ENCODE measurements around the gene GSTA2.

GSTA2 gene

DNA sequence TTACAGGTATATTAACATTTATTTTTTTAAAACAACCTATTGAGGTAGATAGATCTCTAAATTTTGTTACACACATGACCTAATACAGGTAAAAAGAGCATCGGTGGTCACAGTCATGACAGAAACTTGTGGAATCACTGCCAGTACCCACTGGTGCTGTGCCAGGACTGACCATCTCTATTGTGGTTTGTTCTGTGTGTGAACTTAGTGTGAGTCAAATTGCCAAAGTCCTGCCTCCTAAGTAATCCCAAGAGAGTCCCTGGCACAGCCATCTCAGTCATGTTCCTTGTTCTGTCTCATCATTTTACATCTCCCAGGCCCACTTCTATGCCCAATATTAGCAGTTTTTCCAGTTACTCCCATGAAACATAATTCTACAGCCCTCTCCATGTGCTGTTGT, 21.4 kb downstream of the GSTA2 start (continued):
- TF ChIP-seq, protein P1, sequence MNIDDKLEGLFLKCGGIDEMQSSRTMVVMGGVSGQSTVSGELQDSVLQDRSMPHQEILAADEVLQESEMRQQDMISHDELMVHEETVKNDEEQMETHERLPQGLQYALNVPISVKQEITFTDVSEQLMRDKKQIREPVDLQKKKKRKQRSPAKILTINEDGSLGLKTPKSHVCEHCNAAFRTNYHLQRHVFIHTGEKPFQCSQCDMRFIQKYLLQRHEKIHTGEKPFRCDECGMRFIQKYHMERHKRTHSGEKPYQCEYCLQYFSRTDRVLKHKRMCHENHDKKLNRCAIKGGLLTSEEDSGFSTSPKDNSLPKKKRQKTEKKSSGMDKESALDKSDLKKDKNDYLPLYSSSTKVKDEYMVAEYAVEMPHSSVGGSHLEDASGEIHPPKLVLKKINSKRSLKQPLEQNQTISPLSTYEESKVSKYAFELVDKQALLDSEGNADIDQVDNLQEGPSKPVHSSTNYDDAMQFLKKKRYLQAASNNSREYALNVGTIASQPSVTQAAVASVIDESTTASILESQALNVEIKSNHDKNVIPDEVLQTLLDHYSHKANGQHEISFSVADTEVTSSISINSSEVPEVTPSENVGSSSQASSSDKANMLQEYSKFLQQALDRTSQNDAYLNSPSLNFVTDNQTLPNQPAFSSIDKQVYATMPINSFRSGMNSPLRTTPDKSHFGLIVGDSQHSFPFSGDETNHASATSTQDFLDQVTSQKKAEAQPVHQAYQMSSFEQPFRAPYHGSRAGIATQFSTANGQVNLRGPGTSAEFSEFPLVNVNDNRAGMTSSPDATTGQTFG (tag by site-specific recombination; IDR thresholded peaks at IDR 0.05; ENCODE audit: borderline replicate concordance) = no peak
- no peak for TF ChIP-seq ZNF350 (tag by site-specific recombination; IDR thresholded peaks at IDR 0.05)
- no peak for TF ChIP-seq ATF2 (tag by site-specific recombination; IDR thresholded peaks at IDR 0.05; ENCODE audit: low read depth)

DNA sequence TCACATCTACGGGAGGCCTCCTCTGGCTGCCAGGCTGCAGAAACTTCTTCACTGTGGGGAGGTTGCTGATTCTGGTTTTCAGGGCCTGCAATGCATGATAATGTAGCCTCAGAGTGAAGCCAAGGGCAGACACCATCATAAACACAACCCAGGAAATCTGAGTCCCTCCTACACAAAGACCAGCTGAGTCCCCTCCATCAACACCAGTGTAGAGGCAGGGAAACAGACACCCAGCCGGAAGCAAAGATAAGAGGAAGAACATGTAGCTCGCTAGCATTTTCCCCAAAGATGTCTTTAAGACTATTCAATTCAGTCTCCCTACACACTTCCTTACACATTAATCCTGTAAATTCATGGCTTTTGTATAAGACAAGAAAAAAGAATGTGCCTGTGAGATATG, 23.6 kb downstream of the GSTA2 start:
- Histone ChIP-seq H3K4me3 (ENCODE audit: low read depth, low read length) (no peak overlapping the region), H3K27ac (ENCODE audit: extremely low read depth, low read depth, low read length) (no peak overlapping the region), H3K36me3 (ENCODE audit: control insufficient read depth in 2 of 2, insufficient read depth in 1 of 2, low read length in 2 of 2) (no peaks in the 10 kb centered on the region), H3K9me3 (ENCODE audit: control insufficient read depth, insufficient read depth, low read depth, low read length) (no peaks in the 10 kb centered on the region), H3K4me1 (ENCODE audit: control insufficient read depth, insufficient read depth, low read length) (no peaks in the 10 kb centered on the region)
- no peak for TF ChIP-seq ZNF341 (tag by site-specific recombination; IDR thresholded peaks at IDR 0.05; ENCODE audit: low read depth)
- CTCF ChIA-PET = interaction anchor here (0.6 to 1.6 kb wide), 3 partner anchors 9 to 247 kb away, joined by 3 to 7 read pairs (median 3); no protein-coding TSS in a partner anchor
- POLR2A ChIA-PET = no interaction called here

DNA sequence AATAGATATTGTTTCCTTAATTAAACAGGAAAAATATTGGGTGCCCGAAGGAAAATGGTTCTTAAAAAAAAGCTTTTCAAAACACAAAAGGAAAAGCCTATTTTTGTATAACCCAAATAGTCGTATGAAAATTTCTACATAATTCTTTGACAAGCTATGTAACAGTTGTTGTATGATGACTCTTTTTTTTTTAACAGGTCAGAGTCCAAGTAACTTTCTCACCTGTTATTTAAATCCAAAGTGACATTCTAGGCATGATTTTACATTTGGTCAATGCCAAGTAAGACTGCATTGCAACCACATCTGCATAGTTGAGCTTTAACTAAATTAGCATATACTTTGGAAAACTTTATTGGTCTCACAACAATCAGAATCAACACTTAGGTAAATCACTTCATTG, 24.1 kb downstream of the GSTA2 start:
- Histone ChIP-seq H3K4me1 (ENCODE audit: control insufficient read depth, insufficient read depth, low read length) (no peaks in the 10 kb centered on the region), H3K4me3 (ENCODE audit: low read depth, low read length) (no peak overlapping the region), H3K27ac (ENCODE audit: extremely low read depth, low read depth, low read length) (no peak overlapping the region), H3K36me3 (ENCODE audit: control insufficient read depth in 2 of 2, insufficient read depth in 1 of 2, low read length in 2 of 2) (no peaks in the 10 kb centered on the region), H3K9me3 (ENCODE audit: control insufficient read depth, insufficient read depth, low read depth, low read length) (no peaks in the 10 kb centered on the region)
- ChIA-PET CTCF (interaction anchor here (0.6 to 1.6 kb wide), 3 partner anchors 9 to 247 kb away, joined by 3 to 7 read pairs (median 3); no protein-coding TSS in a partner anchor), POLR2A (no interaction called here)
- TF ChIP-seq ZNF76 (tag by site-specific recombination; IDR thresholded peaks at IDR 0.05; ENCODE audit: borderline replicate concordance, low read depth) (no peak), ZXDB (tag by site-specific recombination; IDR thresholded peaks at IDR 0.05) (no peak)

DNA sequence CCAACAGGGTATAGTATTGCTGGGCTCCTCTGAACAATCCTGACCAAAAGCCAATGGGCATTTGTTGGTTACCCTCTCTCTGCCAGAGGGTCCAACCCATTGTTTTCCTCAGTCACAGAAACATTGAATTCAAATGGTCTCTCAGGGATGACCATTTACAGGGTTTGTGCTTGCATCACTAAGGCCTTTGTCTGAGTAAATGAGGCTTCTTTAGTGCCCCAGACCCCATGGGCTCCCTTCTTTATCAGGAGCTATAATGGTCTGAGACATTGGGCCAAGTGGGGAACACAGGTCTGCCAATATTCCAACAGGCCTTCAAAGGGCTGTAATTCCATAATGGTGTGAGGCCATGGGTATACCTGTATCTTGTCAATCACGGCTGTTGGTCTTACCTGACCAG, 27.1 kb downstream of the GSTA2 start:
- POLR2A ChIA-PET = no interaction called here
- Histone ChIP-seq H3K4me1 (ENCODE audit: control insufficient read depth, insufficient read depth, low read length) (no peaks in the 10 kb centered on the region), H3K9me3 (ENCODE audit: control insufficient read depth, insufficient read depth, low read depth, low read length) (no peaks in the 10 kb centered on the region), H3K27ac (ENCODE audit: extremely low read depth, low read depth, low read length) (no peak overlapping the region), H3K36me3 (ENCODE audit: control insufficient read depth in 2 of 2, insufficient read depth in 1 of 2, low read length in 2 of 2) (no peaks in the 10 kb centered on the region), H3K4me3 (ENCODE audit: low read depth, low read length) (no peak overlapping the region)
- CTCF ChIA-PET = interaction anchor here (3.2 kb wide), 1 partner anchor 12 kb away, joined by 10 read pairs; no protein-coding TSS in a partner anchor
- no peak for TF ChIP-seq ZNF335 (tag by site-specific recombination; conservative IDR thresholded peaks at IDR 0.05)
- no peak for TF ChIP-seq ZNF658 (tag by site-specific recombination; IDR thresholded peaks at IDR 0.05)
- no peak for TF ChIP-seq ZNF621 (tag by site-specific recombination; IDR thresholded peaks at IDR 0.05)
- TF ChIP-seq ZNF560 (tag by site-specific recombination; IDR thresholded peaks at IDR 0.05; ENCODE audit: borderline replicate concordance) = no peak
- TF ChIP-seq ZNF449 (tag by site-specific recombination; IDR thresholded peaks at IDR 0.05) = no peak
- TF ChIP-seq SALL2 (tag by site-specific recombination; IDR thresholded peaks at IDR 0.05; ENCODE audit: borderline replicate concordance) = no peak
- no peak for TF ChIP-seq ZNF654 (tag by site-specific recombination; IDR thresholded peaks at IDR 0.05; ENCODE audit: low read depth)
- no peak for TF ChIP-seq OVOL3 (tag by site-specific recombination; IDR thresholded peaks at IDR 0.05)
- no peak for TF ChIP-seq ZNF600 (tag by site-specific recombination; IDR thresholded peaks at IDR 0.05)
- TF ChIP-seq ZBTB11 (tag by site-specific recombination; conservative IDR thresholded peaks at IDR 0.05; ENCODE audit: low read depth) = no peak
- TF ChIP-seq ZNF549 (tag by site-specific recombination; IDR thresholded peaks at IDR 0.05) = no peak
- TF ChIP-seq ZNF19 (tag by site-specific recombination; IDR thresholded peaks at IDR 0.05; ENCODE audit: low read depth) = no peak
- TF ChIP-seq ZNF274 (IDR thresholded peaks at IDR 0.05; ENCODE audit: low read length) = no peak
- TF ChIP-seq ZNF274 (tag by site-specific recombination; IDR thresholded peaks at IDR 0.05; ENCODE audit: borderline replicate concordance) = no peak
- no peak for TF ChIP-seq ZNF23 (tag by site-specific recombination; IDR thresholded peaks at IDR 0.05; ENCODE audit: borderline replicate concordance)
- TF ChIP-seq ZNF629 (tag by site-specific recombination; IDR thresholded peaks at IDR 0.05) = no peak
